Measurements from ENCODE around the gene RUNDC3A. TPM values are rescaled to one million over a fixed set of nuclear protein-coding genes. Genes with fewer than 3 reads are reported as not detected.

The RUNDC3A gene
- total RNA-seq, 1 experiment from 2014 or later, result 0.28 TPM

DNA sequence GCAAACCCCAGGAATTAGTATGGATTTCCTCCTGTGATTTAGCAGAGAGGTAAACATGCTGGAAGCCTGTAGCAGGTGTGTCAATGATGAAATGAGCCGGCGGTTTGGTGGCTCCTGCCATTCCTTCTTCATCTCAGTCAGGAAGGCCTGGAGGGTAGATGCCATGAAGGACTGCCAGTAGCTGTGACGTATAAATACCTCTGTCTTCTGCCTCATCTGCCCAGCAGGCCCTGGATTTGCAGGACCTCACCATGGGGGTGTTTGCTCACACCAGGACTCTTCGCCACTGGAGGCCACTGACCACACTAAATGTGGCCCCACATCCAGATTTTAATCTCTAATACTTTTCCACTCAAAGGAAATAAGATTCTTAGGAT is 24.4 kb upstream of the RUNDC3A start:
- Mint-ChIP-seq H3K4me3 (ENCODE audit: unreplicated experiment) (no peak overlapping the region), H3K27ac (ENCODE audit: low read depth, unreplicated experiment) (no peak overlapping the region), H3K36me3 (ENCODE audit: insufficient read depth, unreplicated experiment) (no peaks in the 10 kb centered on the region), H3K27me3 (ENCODE audit: insufficient read depth, unreplicated experiment) (peaks cover 17% of the 10 kb centered on the region), H3K9me3 (ENCODE audit: unreplicated experiment) (no peaks in the 10 kb centered on the region), H3K4me1 (ENCODE audit: insufficient read depth, unreplicated experiment) (no peaks in the 10 kb centered on the region)
- ChIA-PET POLR2A (interaction anchor here (0.6 kb wide), 1 partner anchor 466 kb away, joined by 3 read pairs; no protein-coding TSS in a partner anchor), CTCF (no interaction called here)
- no TSS peak for BruUV-seq (replicated peaks)
- intact Hi-C loops (cut with micrococcal nuclease), result no loop called here
- no peak for DNase-seq (ENCODE audit: unreplicated experiment)
- no peak for TF ChIP-seq CTCF (IDR thresholded peaks at IDR 0.05; ENCODE audit: unreplicated experiment)

DNA sequence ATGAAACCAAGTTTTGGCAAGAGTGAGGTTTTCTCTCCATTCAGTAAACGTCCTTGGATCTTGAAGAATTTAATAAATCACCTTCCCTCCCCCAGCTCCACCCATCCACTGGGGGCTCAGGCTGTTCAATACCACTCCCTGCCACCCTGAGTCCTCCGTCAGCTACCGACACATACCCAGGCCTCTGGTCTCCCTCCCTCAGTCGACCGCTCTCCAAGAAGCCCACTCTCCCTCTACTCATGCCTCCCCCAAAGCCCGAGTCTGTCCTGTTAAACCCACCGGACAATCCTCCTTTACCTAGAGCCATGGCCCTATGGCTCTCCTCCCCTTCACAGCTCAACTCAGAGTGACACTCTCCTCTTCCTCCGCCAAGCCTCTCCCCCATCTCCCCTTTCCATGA is 20.8 kb upstream of the RUNDC3A start:
- H3K9me3 Mint-ChIP-seq (ENCODE audit: unreplicated experiment), result no peaks in the 10 kb centered on the region
- BruUV-seq (replicated peaks), result no TSS peak
- H3K27ac Mint-ChIP-seq (ENCODE audit: low read depth, unreplicated experiment), result no peak overlapping the region
- POLR2A ChIA-PET, result no interaction called here
- intact Hi-C loops (cut with micrococcal nuclease), result no loop called here
- DNase-seq (ENCODE audit: unreplicated experiment), result no peak
- no peaks in the 10 kb centered on the region for H3K36me3 Mint-ChIP-seq (ENCODE audit: insufficient read depth, unreplicated experiment)
- peaks cover 17% of the 10 kb centered on the region for H3K27me3 Mint-ChIP-seq (ENCODE audit: insufficient read depth, unreplicated experiment)
- H3K4me3 Mint-ChIP-seq (ENCODE audit: unreplicated experiment), result no peak overlapping the region
- TF ChIP-seq CTCF (IDR thresholded peaks at IDR 0.05; ENCODE audit: unreplicated experiment), result no peak
- H3K4me1 Mint-ChIP-seq (ENCODE audit: insufficient read depth, unreplicated experiment), result no peaks in the 10 kb centered on the region
- CTCF ChIA-PET, result interaction anchor here (0.6 kb wide), 2 partner anchors 14 to 120 kb away, joined by 3 read pairs; no protein-coding TSS in a partner anchor

DNA sequence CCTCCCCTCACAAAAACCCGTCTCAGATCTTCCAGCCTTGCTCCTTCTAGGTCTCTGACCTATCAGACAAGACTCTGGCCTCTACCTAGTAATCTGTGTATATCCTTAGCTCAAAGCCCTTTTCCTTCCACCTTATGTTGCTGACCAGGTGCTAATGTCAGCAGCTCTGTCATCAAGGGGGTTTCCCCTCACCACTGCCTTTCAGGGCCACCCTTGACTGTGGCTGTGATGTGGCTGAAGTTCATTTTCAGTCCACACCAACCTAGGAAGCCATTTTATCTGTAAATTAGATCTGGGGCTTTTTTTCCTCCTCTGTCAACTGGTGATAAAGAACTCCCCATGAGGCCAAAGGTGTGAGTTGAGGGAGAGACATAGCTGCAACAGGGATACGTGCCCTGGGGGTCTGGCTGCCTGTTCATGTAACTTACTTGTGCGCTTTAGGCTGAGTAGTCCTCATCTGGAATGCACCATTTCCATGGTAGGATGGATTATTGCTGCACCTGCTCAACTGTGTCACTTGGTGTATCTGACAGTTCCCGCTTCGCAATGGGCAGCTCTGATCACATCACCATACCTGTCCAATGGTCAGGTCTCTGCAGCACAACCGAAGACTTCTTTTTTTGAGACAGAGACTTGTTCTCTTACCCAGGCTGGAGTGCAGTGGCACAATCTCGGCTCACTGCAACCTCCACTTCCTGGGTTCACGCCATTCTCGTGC is 14.7 kb upstream of the RUNDC3A start:
- no peak for DNase-seq (ENCODE audit: unreplicated experiment)
- peaks cover 4% of the 10 kb centered on the region for H3K36me3 Mint-ChIP-seq (ENCODE audit: insufficient read depth, unreplicated experiment)
- no peak for TF ChIP-seq CTCF (IDR thresholded peaks at IDR 0.05; ENCODE audit: unreplicated experiment)
- ChIA-PET POLR2A (interaction anchor here (0.6 to 1.9 kb wide), 2 partner anchors 12 to 37 kb away, joined by 3 to 5 read pairs; no protein-coding TSS in a partner anchor), CTCF (no interaction called here)
- no peak overlapping the region for H3K4me3 Mint-ChIP-seq (ENCODE audit: unreplicated experiment)
- H3K27me3 Mint-ChIP-seq (ENCODE audit: insufficient read depth, unreplicated experiment), result peaks cover 13% of the 10 kb centered on the region
- peaks cover 11% of the 10 kb centered on the region for H3K4me1 Mint-ChIP-seq (ENCODE audit: insufficient read depth, unreplicated experiment)
- no peaks in the 10 kb centered on the region for H3K9me3 Mint-ChIP-seq (ENCODE audit: unreplicated experiment)
- no peak overlapping the region for H3K27ac Mint-ChIP-seq (ENCODE audit: low read depth, unreplicated experiment)
- intact Hi-C loops (cut with micrococcal nuclease), result no loop called here
- BruUV-seq (replicated peaks), result no TSS peak

- intact Hi-C loops (cut with micrococcal nuclease), result no loop called here
- CTCF ChIA-PET, result no interaction called here
Observed at GRCh38 chr17:44297975-44298374, 10.4 kb upstream of the RUNDC3A start.

More at GRCh38 chr17:44297975-44298374, 10.4 kb upstream of the RUNDC3A start:
- DNase-seq (ENCODE audit: unreplicated experiment), result peak; percentile 71
- no peak overlapping the region for H3K4me3 Mint-ChIP-seq (ENCODE audit: unreplicated experiment)
- H3K4me1 Mint-ChIP-seq (ENCODE audit: insufficient read depth, unreplicated experiment), result peaks cover 11% of the 10 kb centered on the region
- no peak overlapping the region for H3K27ac Mint-ChIP-seq (ENCODE audit: low read depth, unreplicated experiment)
- no TSS peak for BruUV-seq (replicated peaks)
- POLR2A ChIA-PET, result interaction anchor here (0.7 to 1.7 kb wide), 3 partner anchors 26 to 81 kb away, joined by 3 to 4 read pairs (median 4); no protein-coding TSS in a partner anchor
- H3K27me3 Mint-ChIP-seq (ENCODE audit: insufficient read depth, unreplicated experiment), result peaks cover 20% of the 10 kb centered on the region
- no peak for TF ChIP-seq CTCF (IDR thresholded peaks at IDR 0.05; ENCODE audit: unreplicated experiment)
- peaks cover 5% of the 10 kb centered on the region for H3K36me3 Mint-ChIP-seq (ENCODE audit: insufficient read depth, unreplicated experiment)
- H3K9me3 Mint-ChIP-seq (ENCODE audit: unreplicated experiment), result no peaks in the 10 kb centered on the region
